GM12878 (cell line): ENCODE data around the gene RPS6KL1.

Source experiments
- EGR1 ChIP-seq, 2 experiments: IDR thresholded peaks; 1 replicate in 1 of 2; 2 replicates in 1 of 2; pipeline ENCODE4 v1.6.1; 2011 to 2012; ENCODE audit warnings: low read depth in 2 of 2, low read length in 2 of 2, borderline replicate concordance in 1 of 2, mild to moderate bottlenecking in 1 of 2, moderate library complexity in 1 of 2
- EZH2 ChIP-seq: IDR thresholded peaks from 2 replicates; pipeline ENCODE4 v1.6.1; 2012; ENCODE audit warnings: low read depth, mild to moderate bottlenecking, control low read depth, inconsistent platforms, low read length, borderline replicate concordance; ENCODE audit not compliant: control insufficient read depth
- RAD21 ChIP-seq: IDR thresholded peaks from 2 replicates; pipeline ENCODE4 v1.6.1; 2011; ENCODE audit warnings: mild to moderate bottlenecking, low read depth, low read length, moderate library complexity; ENCODE audit not compliant: insufficient read depth
- ZNF384 ChIP-seq: IDR thresholded peaks from 2 replicates; pipeline ENCODE4 v1.6.1; 2012; ENCODE audit warnings: low read depth, mild to moderate bottlenecking, low read length, improper control_type of control experiment, borderline replicate concordance
- ZSCAN29 ChIP-seq: fragments of 450-650 bp; IDR thresholded peaks from 2 replicates; pipeline ENCODE4 v1.6.1; 2017; ENCODE audit warnings: mild to moderate bottlenecking, moderate library complexity
- TF ChIP-seq, protein P1 (sequence below), 3 experiments: IDR thresholded peaks in 2 of 3; conservative IDR thresholded peaks in 1 of 3; 2 replicates each; pipeline ENCODE4 v1.5.1; 2011; ENCODE audit warnings: low read depth in 3 of 3, low read length in 3 of 3, mild to moderate bottlenecking in 3 of 3, control low read depth in 2 of 3, moderate library complexity in 2 of 3, inconsistent platforms in 1 of 3, mixed read lengths in 1 of 3; ENCODE audit not compliant: control insufficient read depth in 2 of 3, insufficient read depth in 1 of 3; ENCODE audit errors: extremely low read depth in 1 of 3
- TF ChIP-seq, protein P2 (sequence below): IDR thresholded peaks from 2 replicates; pipeline ENCODE4 v1.6.1; 2012; ENCODE audit warnings: low read depth, low read length, improper control_type of control experiment
- TF ChIP-seq, protein P3 (sequence below): fragments of 450-650 bp; IDR thresholded peaks from 2 replicates; pipeline ENCODE4 v1.6.1; 2016; ENCODE audit warnings: mild to moderate bottlenecking

DNA sequence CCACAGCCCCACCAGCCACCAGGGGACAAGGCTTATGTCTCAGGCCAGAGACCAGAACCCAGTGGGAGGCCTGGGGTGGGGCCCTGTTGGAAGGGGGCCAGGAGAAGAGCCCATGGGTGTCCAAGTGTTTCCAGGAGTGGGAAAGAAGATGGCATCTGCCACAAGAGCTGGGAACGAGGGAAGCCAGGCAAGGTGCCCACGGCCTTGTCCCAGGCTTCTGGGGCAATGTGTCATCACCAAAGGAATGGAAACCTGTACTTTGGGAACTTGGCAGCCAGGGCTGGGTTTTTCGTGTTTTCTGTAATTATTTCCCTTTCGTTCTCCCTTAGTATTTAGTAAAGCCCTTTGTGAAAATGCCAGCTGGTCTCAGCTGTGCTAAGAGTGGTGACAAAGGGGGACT, 37.7 kb upstream of the RPS6KL1 start:
- TF ChIP-seq, protein P1, sequence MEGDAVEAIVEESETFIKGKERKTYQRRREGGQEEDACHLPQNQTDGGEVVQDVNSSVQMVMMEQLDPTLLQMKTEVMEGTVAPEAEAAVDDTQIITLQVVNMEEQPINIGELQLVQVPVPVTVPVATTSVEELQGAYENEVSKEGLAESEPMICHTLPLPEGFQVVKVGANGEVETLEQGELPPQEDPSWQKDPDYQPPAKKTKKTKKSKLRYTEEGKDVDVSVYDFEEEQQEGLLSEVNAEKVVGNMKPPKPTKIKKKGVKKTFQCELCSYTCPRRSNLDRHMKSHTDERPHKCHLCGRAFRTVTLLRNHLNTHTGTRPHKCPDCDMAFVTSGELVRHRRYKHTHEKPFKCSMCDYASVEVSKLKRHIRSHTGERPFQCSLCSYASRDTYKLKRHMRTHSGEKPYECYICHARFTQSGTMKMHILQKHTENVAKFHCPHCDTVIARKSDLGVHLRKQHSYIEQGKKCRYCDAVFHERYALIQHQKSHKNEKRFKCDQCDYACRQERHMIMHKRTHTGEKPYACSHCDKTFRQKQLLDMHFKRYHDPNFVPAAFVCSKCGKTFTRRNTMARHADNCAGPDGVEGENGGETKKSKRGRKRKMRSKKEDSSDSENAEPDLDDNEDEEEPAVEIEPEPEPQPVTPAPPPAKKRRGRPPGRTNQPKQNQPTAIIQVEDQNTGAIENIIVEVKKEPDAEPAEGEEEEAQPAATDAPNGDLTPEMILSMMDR (IDR thresholded peaks at IDR 0.05 in 2 of 3, conservative IDR thresholded peaks at IDR 0.05 in 1 of 3; ENCODE audit: control insufficient read depth in 2 of 3, extremely low read depth in 1 of 3, insufficient read depth in 1 of 3, low read depth in 3 of 3, low read length in 3 of 3) = no peak
- TF ChIP-seq EGR1 (IDR thresholded peaks at IDR 0.05; ENCODE audit: borderline replicate concordance in 1 of 2, low read depth in 2 of 2, low read length in 2 of 2) = no peak
- TF ChIP-seq ZNF384 = no peak
- TF ChIP-seq, protein P2, sequence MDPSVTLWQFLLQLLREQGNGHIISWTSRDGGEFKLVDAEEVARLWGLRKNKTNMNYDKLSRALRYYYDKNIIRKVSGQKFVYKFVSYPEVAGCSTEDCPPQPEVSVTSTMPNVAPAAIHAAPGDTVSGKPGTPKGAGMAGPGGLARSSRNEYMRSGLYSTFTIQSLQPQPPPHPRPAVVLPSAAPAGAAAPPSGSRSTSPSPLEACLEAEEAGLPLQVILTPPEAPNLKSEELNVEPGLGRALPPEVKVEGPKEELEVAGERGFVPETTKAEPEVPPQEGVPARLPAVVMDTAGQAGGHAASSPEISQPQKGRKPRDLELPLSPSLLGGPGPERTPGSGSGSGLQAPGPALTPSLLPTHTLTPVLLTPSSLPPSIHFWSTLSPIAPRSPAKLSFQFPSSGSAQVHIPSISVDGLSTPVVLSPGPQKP = no peak
- TF ChIP-seq ZSCAN29 = no peak
- TF ChIP-seq, protein P3, sequence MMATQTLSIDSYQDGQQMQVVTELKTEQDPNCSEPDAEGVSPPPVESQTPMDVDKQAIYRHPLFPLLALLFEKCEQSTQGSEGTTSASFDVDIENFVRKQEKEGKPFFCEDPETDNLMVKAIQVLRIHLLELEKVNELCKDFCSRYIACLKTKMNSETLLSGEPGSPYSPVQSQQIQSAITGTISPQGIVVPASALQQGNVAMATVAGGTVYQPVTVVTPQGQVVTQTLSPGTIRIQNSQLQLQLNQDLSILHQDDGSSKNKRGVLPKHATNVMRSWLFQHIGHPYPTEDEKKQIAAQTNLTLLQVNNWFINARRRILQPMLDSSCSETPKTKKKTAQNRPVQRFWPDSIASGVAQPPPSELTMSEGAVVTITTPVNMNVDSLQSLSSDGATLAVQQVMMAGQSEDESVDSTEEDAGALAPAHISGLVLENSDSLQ = no peak
- TF ChIP-seq RAD21 = no peak
- TF ChIP-seq EZH2 = no peak
